HepG2 (cell line): ENCODE results near the gene HSCB. TPM values are rescaled to one million over a fixed set of nuclear protein-coding genes. Genes with fewer than 3 reads are reported as not detected.

Source experiments
- ATAC-seq: fragments of 200-7000 bp; cut with Tn5 transposase; 3 replicates; pipeline ENCODE4 v1.9.1; 2020; ENCODE audit warnings: mild to moderate bottlenecking, moderate library complexity
- BruUV-seq: library from RNA; stranded (reverse); fragments of 400-500 nt; replicated peaks from 2 replicates; lab custom pipeline; 2021; lab: Mats Ljungman, UMichigan
- CTCF ChIA-PET: fragments of 300-600 bp; formaldehyde crosslinking; extraction: SDS; loops from one replicate; lab custom pipeline; 2021; ENCODE audit warnings: low total read pairs, inconsistent platforms, low intra/inter-chr PET ratio; lab: Yijun Ruan, JAX
- POLR2A ChIA-PET: fragments of 350-600 bp; sonication (Branson Sonifier 250); formaldehyde crosslinking; loops from one replicate; lab custom pipeline; 2020; ENCODE audit warnings: antibody characterized with exemption, inconsistent platforms; lab: Yijun Ruan, JAX
- DNase-seq: peaks from one replicate; pipeline ENCODE4 v3.0.0-alpha.2; 2015; ENCODE audit warnings: low spot score
- FAIRE-seq: peaks from 3 replicates; lab custom pipeline; 2011; peaks lifted over from hg19 to GRCh38; lab: Jason Lieb, UNC
- H2AFZ ChIP-seq: one replicate; pipeline ENCODE4 v1.6.1; 2011; ENCODE audit warnings: low read length, inconsistent platforms
- H3K27ac ChIP-seq: fragments of 300-600 bp; 3 replicates; pipeline ENCODE4 v1.8.0; 2011; ENCODE audit warnings: mixed run types, mild to moderate bottlenecking, mixed read lengths, low read length, inconsistent platforms; ENCODE audit not compliant: insufficient read depth; ENCODE audit errors: extremely low read length
- H3K27me3 ChIP-seq, 2 experiments: fragments of 200-600 bp in 1 of 2; 2 replicates in 1 of 2; 3 replicates in 1 of 2; pipeline versions ENCODE4 v1.6.0 to v1.8.0; 2011; ENCODE audit warnings: low read length in 2 of 2, mild to moderate bottlenecking in 2 of 2, moderate library complexity in 2 of 2, inconsistent platforms in 1 of 2; ENCODE audit not compliant: insufficient read depth in 2 of 2, control insufficient read depth in 1 of 2
- H3K36me3 ChIP-seq, 2 experiments: fragments of 200-600 bp in 1 of 2; replicated peaks in 1 of 2; 2 replicates in 1 of 2; 3 replicates in 1 of 2; pipeline versions ENCODE4 v1.5.1 to v1.8.0; 2011; ENCODE audit warnings: low read length in 2 of 2, inconsistent platforms in 1 of 2; ENCODE audit not compliant: insufficient read depth in 2 of 2, control insufficient read depth in 1 of 2
- H3K4me1 ChIP-seq: 2 replicates; pipeline ENCODE4 v1.5.1; 2012; ENCODE audit warnings: low read length, inconsistent platforms; ENCODE audit not compliant: insufficient read depth
- H3K4me2 ChIP-seq: 2 replicates; pipeline ENCODE4 v1.6.0; 2011; ENCODE audit warnings: low read depth, low read length, inconsistent platforms
- H3K4me3 ChIP-seq, 3 experiments: fragments of 200-600 bp in 1 of 3; sonication (generic), shearing (Covaris generic) in 1 of 3; replicated peaks in 1 of 3; 2 replicates each; pipeline ENCODE4 v1.5.1; 2011 to 2016; ENCODE audit warnings: low read length in 3 of 3, inconsistent platforms in 2 of 3, low read depth in 2 of 3, mild to moderate bottlenecking in 2 of 3, control low read depth in 1 of 3, mixed read lengths in 1 of 3; ENCODE audit not compliant: insufficient read depth in 1 of 3
- H3K79me2 ChIP-seq: one replicate; pipeline ENCODE4 v1.6.1; 2011; ENCODE audit warnings: low read length, inconsistent platforms; ENCODE audit not compliant: insufficient read depth
- H3K9ac ChIP-seq: 2 replicates; pipeline ENCODE4 v1.6.0; 2011; ENCODE audit warnings: mild to moderate bottlenecking, low read depth, low read length, inconsistent platforms; ENCODE audit not compliant: insufficient read depth
- H3K9me3 ChIP-seq: 2 replicates; pipeline ENCODE4 v1.5.1; 2012; ENCODE audit warnings: mild to moderate bottlenecking, low read length
- H4K20me1 ChIP-seq: 2 replicates; pipeline ENCODE4 v1.6.0; 2011; ENCODE audit warnings: inconsistent platforms, mild to moderate bottlenecking, low read length, moderate library complexity; ENCODE audit not compliant: insufficient read depth
- ATRX ChIP-seq: sonication (generic); formaldehyde crosslinking; IDR thresholded peaks from 2 replicates; pipeline ENCODE4 v1.4.0; 2020; ENCODE audit warnings: missing genetic modification reagents, borderline replicate concordance
- CENPT ChIP-seq: sonication (generic); formaldehyde crosslinking; IDR thresholded peaks from 2 replicates; pipeline ENCODE4 v1.8.0; 2022; ENCODE audit warnings: low read depth, mild to moderate bottlenecking, moderate library complexity, missing genetic modification reagents
- HDAC1 ChIP-seq: sonication (generic); formaldehyde crosslinking; IDR thresholded peaks from 2 replicates; pipeline ENCODE4 v1.5.1; 2020; ENCODE audit warnings: mild to moderate bottlenecking, missing genetic modification reagents
- NFYC ChIP-seq: IDR thresholded peaks from 2 replicates; pipeline ENCODE4 v1.6.1; 2016; ENCODE audit warnings: missing genetic modification reagents, missing compliant biosample characterization
- RBFOX2 ChIP-seq: fragments of 200-400 bp; formaldehyde crosslinking; IDR thresholded peaks from 2 replicates; pipeline ENCODE4 v1.6.1; 2017; ENCODE audit warnings: low read depth, mild to moderate bottlenecking, low read length
- USF2 ChIP-seq, 2 experiments: sonication (generic) in 1 of 2; formaldehyde crosslinking in 1 of 2; IDR thresholded peaks; 2 replicates each; pipeline versions ENCODE4 v1.5.1 to v1.6.1; 2011 to 2020; ENCODE audit warnings: borderline replicate concordance in 1 of 2, low read depth in 1 of 2, low read length in 1 of 2, mild to moderate bottlenecking in 1 of 2, missing genetic modification reagents in 1 of 2, moderate library complexity in 1 of 2
- ZBTB37 ChIP-seq: sonication (generic); formaldehyde crosslinking; IDR thresholded peaks from 2 replicates; pipeline ENCODE4 v1.4.0; 2020; ENCODE audit warnings: mild to moderate bottlenecking, missing genetic modification reagents
- ZFP36L1 ChIP-seq: sonication (generic); formaldehyde crosslinking; IDR thresholded peaks from 2 replicates; pipeline ENCODE4 v1.8.0; 2022; ENCODE audit warnings: mild to moderate bottlenecking, missing genetic modification reagents, moderate library complexity
- ZMYM4 ChIP-seq: sonication (generic); formaldehyde crosslinking; IDR thresholded peaks from 2 replicates; pipeline ENCODE4 v1.8.1; 2023; ENCODE audit warnings: mild to moderate bottlenecking, missing genetic modification reagents
- ZNF598 ChIP-seq: sonication (generic); formaldehyde crosslinking; IDR thresholded peaks from 2 replicates; pipeline ENCODE4 v1.5.1; 2020; ENCODE audit warnings: mild to moderate bottlenecking, missing genetic modification reagents, borderline replicate concordance
- ZNF609 ChIP-seq: sonication (generic); formaldehyde crosslinking; IDR thresholded peaks from 2 replicates; pipeline ENCODE4 v1.4.0; 2020; ENCODE audit warnings: mild to moderate bottlenecking, missing genetic modification reagents, borderline replicate concordance
- ZNF784 ChIP-seq: sonication (generic); formaldehyde crosslinking; IDR thresholded peaks from 2 replicates; pipeline ENCODE4 v1.5.1; 2020; ENCODE audit warnings: missing genetic modification reagents, mild to moderate bottlenecking, borderline replicate concordance
- WGBS: methylation state at CpG from one replicate; pipeline ENCODE4 v1.1.6; 2017; ENCODE audit warnings: low lambda C conversion rate; 5-methylcytosine and 5-hydroxymethylcytosine counted together
- in situ Hi-C: cut with HindIII; loops from 2 replicates; pipeline ENCODE4 v1.10.0; 2017; ENCODE audit warnings: low pct_unique_long_range_greater_than_20kb; ENCODE audit not compliant: extremely low pct_ligation_motif_present
- intact Hi-C: fragments of 100-400 bp; cut with micrococcal nuclease; formaldehyde crosslinking; loops from one replicate; pipeline ENCODE4 v1.10.0; 2022; ENCODE audit not compliant: unreplicated experiment
- polyA plus RNA-seq, 8 experiments: library from polyadenylated mRNA; depleted of rRNA in 3 of 8; stranded (reverse) in 7 of 8; unstranded in 1 of 8; fragments of >200 nt; fragmentation: Illumina TruSeq in 4 of 8; extraction: Trizol in 4 of 8; gene quantifications; 2 replicates each; pipeline versions ENCODE4 v1.2.1 to v1.2.3, GENCODE V29; 2011 to 2016; ENCODE audit warnings: low read depth in 4 of 8, missing spikeins in 1 of 8, mixed read lengths in 1 of 8; ENCODE audit not compliant: insufficient read depth in 1 of 8
- total RNA-seq, 5 experiments: library from RNA; depleted of rRNA; stranded (reverse); fragments of >200 nt; fragmentation: Illumina TruSeq; extraction: Trizol; gene quantifications; 2 replicates each; pipeline ENCODE4 v1.2.3, GENCODE V29; 2016; ENCODE audit warnings: low read depth in 1 of 5

The HSCB gene
- total and polyA plus RNA-seq, 2 of the 13 experiments (the other 11 are each of a cell fraction or from before 2014, with no cell fraction given): 15.4 to 20.9 TPM

- in situ Hi-C loops: no loop called here
- H3K4me3 ChIP-seq: no peak overlapping the region
- H3K27me3 ChIP-seq: no peaks in the 10 kb centered on the region; a peak in 1 of 5 replicates
- no peaks in the 10 kb centered on the region for H4K20me1 ChIP-seq
- intact Hi-C loops: no loop called here
- BruUV-seq: no TSS peak
- DNase-seq (peak; percentile 25), ATAC-seq (no peak), FAIRE-seq (no peak)
- H2AFZ ChIP-seq: no peak overlapping the region
- H3K9ac ChIP-seq: no peak overlapping the region
- ChIA-PET POLR2A (interaction anchor here (0.6 to 2.1 kb wide), 4 partner anchors 15 to 35 kb away, joined by 3 to 7 read pairs (median 4); partner anchors contain the start of gene XBP1), CTCF (no interaction called here)
- H3K9me3 ChIP-seq: no peaks in the 10 kb centered on the region
- H3K79me2 ChIP-seq: peaks cover 9% of the 10 kb centered on the region
- H3K36me3 ChIP-seq: no peaks in the 10 kb centered on the region
- H3K27ac ChIP-seq: no peak overlapping the region
- H3K4me2 ChIP-seq: no peak overlapping the region
- H3K4me1 ChIP-seq: peaks cover 44% of the 10 kb centered on the region
- WGBS: 82% methylated on average over 6 of the region's 6 CpGs
- TF ChIP-seq ZFP36L1 (CRISPR knock-in tag): no peak
- peak; percentile 64 for TF ChIP-seq ZMYM4 (CRISPR knock-in tag)
- no peak for TF ChIP-seq CENPT (CRISPR knock-in tag)
- no peak for TF ChIP-seq USF2 (IDR thresholded peaks at IDR 0.05; ENCODE audit: low read depth, low read length)
- TF ChIP-seq USF2 (CRISPR knock-in tag; IDR thresholded peaks at IDR 0.05; ENCODE audit: borderline replicate concordance): peak; percentile 17; the same call in 1 of the 2 replicates
- no peak for TF ChIP-seq ZNF609 (CRISPR knock-in tag)
- no peak for TF ChIP-seq RBFOX2
- TF ChIP-seq ZNF598: no peak
- no peak for TF ChIP-seq ZBTB37
- TF ChIP-seq NFYC: peak; percentile 76
- no peak for TF ChIP-seq ATRX (CRISPR knock-in tag)
- TF ChIP-seq HDAC1: no peak
- TF ChIP-seq ZNF784: no peak
These were observed 27.0 kb downstream of the HSCB start for GRCh38 chr22:28768701-28769393.
